RKO (cell line): ENCODE results near the gene PRKACA.
A peak's percentile ranks its signal among the peaks of the same experiment; 100 is the strongest.

Source experiments
- DNase-seq: peaks from one replicate; pipeline ENCODE4 v3.0.0-alpha.2; 2016; ENCODE audit warnings: low spot score

Gene PRKACA

DNA sequence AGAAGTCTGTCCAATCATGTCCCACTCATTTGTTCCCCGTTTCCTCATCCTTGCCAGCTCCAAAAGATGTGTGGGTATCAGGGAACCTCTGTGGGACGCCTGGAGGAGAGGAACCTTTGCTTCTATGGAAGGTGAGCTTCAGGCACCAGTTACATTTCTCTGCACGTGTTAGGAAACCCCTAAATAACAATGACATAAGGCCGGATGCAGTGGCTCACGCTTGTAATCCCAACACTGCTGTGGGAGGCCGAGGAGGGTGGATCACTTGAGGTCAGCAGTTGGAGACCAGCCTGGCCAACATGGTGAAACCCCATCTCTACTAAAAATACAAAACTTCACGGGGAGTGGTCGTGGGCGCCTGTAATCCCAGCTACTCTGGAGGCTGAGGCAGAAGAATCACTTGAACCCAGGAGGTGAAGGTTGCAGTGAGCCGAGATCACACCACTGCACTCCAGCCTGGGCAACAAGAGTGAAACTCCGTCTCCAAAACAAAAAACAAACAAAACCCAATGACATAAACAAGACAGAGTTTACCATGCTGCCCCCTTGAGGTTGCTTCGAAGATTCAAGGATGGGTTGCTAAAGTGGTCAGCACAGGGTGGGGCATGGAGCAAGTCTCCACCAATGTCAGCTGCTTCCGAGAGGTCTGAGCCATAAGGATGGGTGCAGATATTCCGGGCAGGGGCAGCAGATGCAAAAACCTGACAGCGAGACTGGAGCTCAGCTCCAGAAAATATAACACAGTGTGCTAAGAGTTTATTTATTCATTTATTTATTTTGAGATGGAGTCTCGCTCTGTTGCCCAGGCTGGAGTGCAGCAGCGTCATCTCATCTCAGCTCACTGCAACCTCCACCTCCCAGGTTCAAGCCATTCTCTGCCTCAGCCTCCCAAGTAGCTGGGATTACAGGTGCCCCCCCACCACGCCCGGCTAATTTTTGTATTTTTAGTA lies 74.6 kb downstream of the PRKACA start:
- peak; percentile 67 for DNase-seq
